Body of pancreas (tissue), 4 donors: Measurements from ENCODE around the gene CSMD2. TPM values are rescaled to one million over a fixed set of nuclear protein-coding genes. Genes with fewer than 3 reads are reported as not detected.

Experiments used
- ATAC-seq: fragments of 150-250 bp; one replicate; pipeline ENCODE4 v1.9.1; 2016
- DNase-seq, 4 donors: peaks; one replicate each; pipeline ENCODE4 v3.0.0-alpha.2; 2019
- H3K27ac ChIP-seq, 4 donors: fragments of 200-600 bp; sonication (generic); 1 replicate in 3 of 4; 2 replicates in 1 of 4; pipeline versions ENCODE4 v1.5.1 to v1.6.1; 2016 to 2019; ENCODE audit warnings: mild to moderate bottlenecking in 1 of 4, mixed read lengths in 1 of 4, moderate library complexity in 1 of 4
- H3K27me3 ChIP-seq, 2 donors: fragments of 200-600 bp; sonication (generic); one replicate each; pipeline ENCODE4 v1.6.0; 2016; ENCODE audit warnings: mild to moderate bottlenecking in 1 of 2
- H3K36me3 ChIP-seq, 2 donors: fragments of 200-600 bp; sonication (generic); replicated peaks in 1 of 2; 2 replicates each; pipeline ENCODE4 v1.5.1; 2016; ENCODE audit warnings: low read depth in 2 of 2; ENCODE audit not compliant: insufficient read depth in 1 of 2
- H3K4me1 ChIP-seq: fragments of 200-600 bp; sonication (generic); one replicate; pipeline ENCODE4 v1.6.0; 2016
- H3K4me3 ChIP-seq, 2 donors: fragments of 200-600 bp; sonication (generic); 1 replicate in 1 of 2; 2 replicates in 1 of 2; pipeline ENCODE4 v1.5.1; 2016 to 2019
- H3K9me3 ChIP-seq, 3 donors: fragments of 200-600 bp; sonication (generic); 1 replicate in 2 of 3; 2 replicates in 1 of 3; pipeline ENCODE4 v1.5.1; 2016
- CTCF ChIP-seq, 7 experiments: fragments of 450-650 bp in 4 of 7; fragments of 200-600 bp in 3 of 7; sonication (generic) in 3 of 7; IDR thresholded peaks; one replicate each; pipeline ENCODE4 v1.5.1; 2016 to 2019; ENCODE audit warnings: antibody characterized with exemption in 7 of 7
- POLR2A ChIP-seq, 3 donors: fragments of 450-650 bp; IDR thresholded peaks; one replicate each; pipeline ENCODE4 v1.6.1; 2016; ENCODE audit warnings: antibody characterized with exemption in 3 of 3, mild to moderate bottlenecking in 2 of 3
- whole genome bisulfite sequencing, 2 donors: methylation state at CpG; one replicate each; pipeline ENCODE4 v1.1.5; 2017; 5-methylcytosine and 5-hydroxymethylcytosine counted together
- intact Hi-C: fragments of 100-400 bp; cut with DNase I; formaldehyde crosslinking; loops from one replicate; pipeline ENCODE4 v1.15.1; 2023
- total RNA-seq, 2 donors: library from RNA; depleted of rRNA; stranded (reverse); fragments of >200 nt; gene quantifications; one replicate each; pipeline ENCODE4 v1.1.0, GENCODE V29; 2016

Gene CSMD2
- total RNA-seq, 2 donors from 2014 or later: 0.26 to 0.33 TPM

GRCh38 chr1:34163792-34164731, 968 bp downstream of the CSMD2 start:
- Histone ChIP-seq H3K9me3 (no peaks in the 10 kb centered on the region), H3K4me3 (peak overlapping the region; percentile 12), H3K27ac (no peak overlapping the region), H3K36me3 (no peaks in the 10 kb centered on the region), H3K27me3 (peaks cover 4 to 33% of the 10 kb centered on the region in 2 donors), H3K4me1 (peaks cover 37% of the 10 kb centered on the region)
- 1 to 2% methylated on average over 30 to 72 of the region's 75 CpGs for WGBS, 2 donors
- intact Hi-C loops: loop anchor here (10.0 kb wide), 1 partner anchor 529 kb away; no protein-coding TSS in a partner anchor
- peak; percentile 34 for ATAC-seq
- TF ChIP-seq POLR2A (IDR thresholded peaks at IDR 0.05) (no peak), CTCF (IDR thresholded peaks at IDR 0.05) (no peak)
- peak in 1 of 4 donors; percentile 13 for DNase-seq

GRCh38 chr1:34162852-34163766, 1.9 kb downstream of the CSMD2 start:
- ATAC-seq: peak; percentile 87
- H3K36me3 ChIP-seq: no peaks in the 10 kb centered on the region
- no peak overlapping the region for H3K27ac ChIP-seq
- no peaks in the 10 kb centered on the region for H3K9me3 ChIP-seq
- H3K4me1 ChIP-seq: peaks cover 37% of the 10 kb centered on the region
- H3K4me3 ChIP-seq: peak overlapping the region in 1 of 2 donors; percentile 12
- TF ChIP-seq CTCF (IDR thresholded peaks at IDR 0.05) (peak; percentile 46 to 83 (median 72)), POLR2A (IDR thresholded peaks at IDR 0.05) (no peak)
- intact Hi-C loops: loop anchor here (10.0 kb wide), 1 partner anchor 528 kb away; no protein-coding TSS in a partner anchor
- peaks cover 4 to 33% of the 10 kb centered on the region in 2 donors for H3K27me3 ChIP-seq
- peak; percentile 75 to 81 (median 80) for DNase-seq
- 2 to 3% methylated on average over 39 to 42 of the region's 46 CpGs for WGBS, 2 donors

GRCh38 chr1:34156739-34157138, 8.3 kb downstream of the CSMD2 start:
- Histone ChIP-seq H3K4me3 (no peak overlapping the region), H3K36me3 (no peaks in the 10 kb centered on the region), H3K9me3 (no peaks in the 10 kb centered on the region), H3K4me1 (no peaks in the 10 kb centered on the region), H3K27me3 (no peaks in the 10 kb centered on the region), H3K27ac (no peak overlapping the region)
- 37 to 55% methylated on average over 3 of the region's 3 CpGs for WGBS, 2 donors
- intact Hi-C loops: no loop called here
- ATAC-seq (no peak), DNase-seq (no peak)
- TF ChIP-seq CTCF (IDR thresholded peaks at IDR 0.05) (no peak), POLR2A (IDR thresholded peaks at IDR 0.05) (no peak)

GRCh38 chr1:34155860-34156259, 9.2 kb downstream of the CSMD2 start:
- TF ChIP-seq CTCF (IDR thresholded peaks at IDR 0.05): no peak
- TF ChIP-seq POLR2A (IDR thresholded peaks at IDR 0.05): no peak
- ATAC-seq (no peak), DNase-seq (no peak)
- Histone ChIP-seq H3K36me3 (no peaks in the 10 kb centered on the region), H3K27ac (no peak overlapping the region), H3K4me3 (no peak overlapping the region), H3K27me3 (no peaks in the 10 kb centered on the region), H3K9me3 (no peaks in the 10 kb centered on the region), H3K4me1 (no peaks in the 10 kb centered on the region)
- WGBS, 2 donors: 57 to 61% methylated on average over 2 of the region's 2 CpGs
- intact Hi-C loops: no loop called here
